OCI-LY1 (cell line): Measurements from ENCODE around the gene C2CD4B.

Experiments
- H2AFZ ChIP-seq: fragments of 200-600 bp; sonication (generic), shearing (Covaris generic); 2 replicates; pipeline ENCODE4 v1.6.0; 2014; ENCODE audit warnings: antibody characterized with exemption, mild to moderate bottlenecking, low read length
- H3F3A ChIP-seq: fragments of 200-600 bp; sonication (generic), shearing (Covaris generic); 2 replicates; pipeline ENCODE4 v1.6.0; 2014; ENCODE audit warnings: mild to moderate bottlenecking, antibody characterized with exemption, low read length, moderate library complexity; ENCODE audit not compliant: insufficient read depth
- H3K27ac ChIP-seq: fragments of 200-600 bp; sonication (generic); 2 replicates; pipeline ENCODE4 v1.5.1; 2014; ENCODE audit warnings: low read length, mixed run types, mild to moderate bottlenecking, low read depth; ENCODE audit not compliant: poor library complexity, severe bottlenecking
- H3K27me3 ChIP-seq: fragments of 200-600 bp; sonication (generic); 2 replicates; pipeline ENCODE4 v1.6.0; 2014; ENCODE audit warnings: antibody characterized with exemption, mild to moderate bottlenecking, low read length, moderate library complexity; ENCODE audit not compliant: insufficient read depth
- H3K36me3 ChIP-seq: fragments of 200-600 bp; sonication (generic); 2 replicates; pipeline ENCODE4 v1.6.1; 2014; ENCODE audit warnings: mild to moderate bottlenecking, antibody characterized with exemption, low read length, moderate library complexity, mixed read lengths; ENCODE audit not compliant: insufficient read depth
- H3K4me1 ChIP-seq: fragments of 200-600 bp; sonication (generic); 2 replicates; pipeline ENCODE4 v1.5.1; 2014; ENCODE audit warnings: mild to moderate bottlenecking, low read length, moderate library complexity; ENCODE audit not compliant: insufficient read depth, severe bottlenecking
- H3K4me2 ChIP-seq: fragments of 200-600 bp; sonication (generic), shearing (Covaris generic); 2 replicates; pipeline ENCODE4 v1.6.1; 2014; ENCODE audit warnings: low read length
- H3K4me3 ChIP-seq: fragments of 200-600 bp; sonication (generic); 2 replicates; pipeline ENCODE4 v1.5.1; 2014; ENCODE audit warnings: low read length, low read depth, mild to moderate bottlenecking, mixed read lengths; ENCODE audit not compliant: poor library complexity, severe bottlenecking
- H3K79me2 ChIP-seq: fragments of 200-600 bp; shearing (Covaris generic); 2 replicates; pipeline ENCODE4 v1.6.1; 2016; ENCODE audit warnings: mixed run types, low read length, mixed read lengths; ENCODE audit not compliant: insufficient read depth
- H3K9ac ChIP-seq: fragments of 200-600 bp; sonication (generic), shearing (Covaris generic); 2 replicates; pipeline ENCODE4 v1.6.1; 2014; ENCODE audit warnings: mild to moderate bottlenecking, low read length, mixed read lengths
- H3K9me2 ChIP-seq: fragments of 200-600 bp; sonication (generic), shearing (Covaris generic); 2 replicates; pipeline ENCODE4 v1.6.1; 2014; ENCODE audit warnings: low read depth, mild to moderate bottlenecking, low read length, mixed read lengths
- H3K9me3 ChIP-seq: fragments of 200-600 bp; shearing (Covaris generic); 2 replicates; pipeline ENCODE4 v1.6.1; 2014; ENCODE audit warnings: low read length, mixed read lengths
- H4K20me1 ChIP-seq: fragments of 200-600 bp; sonication (generic), shearing (Covaris generic); 2 replicates; pipeline ENCODE4 v1.6.0; 2016; ENCODE audit warnings: mild to moderate bottlenecking, low read length; ENCODE audit not compliant: insufficient read depth
- CTCF ChIP-seq: fragments of 200-600 bp; sonication (generic), shearing (Covaris generic); IDR thresholded peaks from 2 replicates; pipeline ENCODE4 v1.5.1; 2017; ENCODE audit warnings: mild to moderate bottlenecking, antibody characterized with exemption, low read length, moderate library complexity, mixed read lengths
- EZH2 ChIP-seq: fragments of 200-600 bp; sonication (generic), shearing (Covaris generic); IDR thresholded peaks from 2 replicates; pipeline ENCODE4 v1.8.0; 2017; ENCODE audit warnings: borderline replicate concordance, mixed run types, mild to moderate bottlenecking, antibody characterized with exemption, low read length, moderate library complexity, mixed read lengths

Gene C2CD4B

GRCh38 chr15:62141643-62142588 is 23.2 kb downstream of the C2CD4B start:
- Histone ChIP-seq H3K27me3 (no peaks in the 10 kb centered on the region; the same call in 1 of the 2 replicates), H3K27ac (no peak overlapping the region), H2AFZ (no peak overlapping the region), H3K79me2 (no peaks in the 10 kb centered on the region), H3F3A (no peaks in the 10 kb centered on the region), H3K4me3 (no peak overlapping the region), H3K4me2 (no peak overlapping the region), H3K36me3 (no peaks in the 10 kb centered on the region), H3K9me3 (no peaks in the 10 kb centered on the region), H3K9ac (no peak overlapping the region), H3K4me1 (no peaks in the 10 kb centered on the region), H3K9me2 (no peaks in the 10 kb centered on the region), H4K20me1 (no peaks in the 10 kb centered on the region)
- no peak for TF ChIP-seq CTCF
- TF ChIP-seq EZH2, result no peak

- Histone ChIP-seq H3K4me1 (no peaks in the 10 kb centered on the region), H4K20me1 (no peaks in the 10 kb centered on the region), H3K9me3 (no peaks in the 10 kb centered on the region), H3K27me3 (no peaks in the 10 kb centered on the region; the same call in 1 of the 2 replicates), H3K4me3 (no peak overlapping the region), H3F3A (no peaks in the 10 kb centered on the region), H3K27ac (no peak overlapping the region), H3K4me2 (no peak overlapping the region), H2AFZ (no peak overlapping the region), H3K9me2 (no peaks in the 10 kb centered on the region), H3K36me3 (no peaks in the 10 kb centered on the region), H3K9ac (no peak overlapping the region), H3K79me2 (no peaks in the 10 kb centered on the region)
- no peak for TF ChIP-seq CTCF
- TF ChIP-seq EZH2, result no peak
Observed at GRCh38 chr15:62141200-62141599, 23.9 kb downstream of the C2CD4B start.

- Histone ChIP-seq H4K20me1 (no peaks in the 10 kb centered on the region), H2AFZ (no peak overlapping the region), H3K4me1 (no peaks in the 10 kb centered on the region), H3K4me2 (no peak overlapping the region), H3K27me3 (no peaks in the 10 kb centered on the region; the same call in 1 of the 2 replicates), H3K9me3 (no peaks in the 10 kb centered on the region), H3K79me2 (no peaks in the 10 kb centered on the region), H3K27ac (no peak overlapping the region), H3F3A (no peaks in the 10 kb centered on the region), H3K4me3 (no peak overlapping the region), H3K9me2 (no peaks in the 10 kb centered on the region), H3K9ac (no peak overlapping the region), H3K36me3 (no peaks in the 10 kb centered on the region)
- TF ChIP-seq EZH2 (no peak), CTCF (no peak)
Observed at GRCh38 chr15:62138124-62138523, 27.0 kb downstream of the C2CD4B start.
